HCT116 (cell line): ENCODE measurements around the gene NKTR. TPM values are rescaled to one million over a fixed set of nuclear protein-coding genes. Genes with fewer than 3 reads are reported as not detected.

Experiments
- ATAC-seq: fragments of 200-7000 bp; cut with Tn5 transposase; 2 replicates; pipeline ENCODE4 v1.9.1; 2020; ENCODE audit warnings: mild to moderate bottlenecking, moderate library complexity
- BruUV-seq: library from RNA; stranded (reverse); fragments of 400-500 nt; replicated peaks from 2 replicates; lab custom pipeline; 2021; lab: Mats Ljungman, UMichigan
- CTCF ChIA-PET: fragments of 300-600 bp; sonication (Branson Sonifier 250); formaldehyde crosslinking; loops from one replicate; lab custom pipeline; 2021; ENCODE audit warnings: antibody characterized with exemption; lab: Charles Lee
- POLR2A ChIA-PET: fragments of 300-600, 350-600 bp; sonication (Branson Sonifier 250); formaldehyde crosslinking; loops from one replicate; lab custom pipeline; 2021; ENCODE audit warnings: antibody characterized with exemption; lab: Charles Lee
- RAD21 ChIA-PET, 2 experiments: fragments of 300-600 bp; sonication (Branson Sonifier 250); formaldehyde crosslinking; loops; one replicate each; lab custom pipeline; 2023; ENCODE audit warnings: low total read pairs in 2 of 2; ENCODE audit not compliant: uncharacterized antibody in 2 of 2, unreplicated experiment in 2 of 2, low non-redundant PET in 1 of 2; lab: Charles Lee
- DNase-seq: peaks from one replicate; pipeline ENCODE4 v3.0.0-alpha.2; 2010; ENCODE audit warnings: low read depth, low spot score
- H2AFZ ChIP-seq: fragments of 200-600 bp; shearing (Covaris generic), sonication (generic); 2 replicates; pipeline ENCODE4 v1.6.1; 2017; ENCODE audit warnings: low read depth, mixed run types, mixed read lengths, antibody characterized with exemption, low read length; ENCODE audit not compliant: poor library complexity, severe bottlenecking
- H3K27ac ChIP-seq: 2 replicates; pipeline ENCODE4 v1.5.1; 2012; ENCODE audit warnings: low read depth, low read length
- H3K27me3 ChIP-seq: fragments of 200-600 bp; sonication (generic); 2 replicates; pipeline ENCODE4 v1.6.1; 2016; ENCODE audit warnings: mixed run types, low read length, mixed read lengths; ENCODE audit not compliant: insufficient read depth
- H3K36me3 ChIP-seq, 2 experiments: fragments of 200-500 bp in 1 of 2; fragments of 200-600 bp in 1 of 2; sonication (Bioruptor generic) in 1 of 2; sonication (generic) in 1 of 2; 2 replicates each; pipeline versions ENCODE4 v1.5.1 to v1.6.1; 2014 to 2016; ENCODE audit warnings: low read length in 2 of 2, inconsistent platforms in 1 of 2, mixed read lengths in 1 of 2, mixed run types in 1 of 2; ENCODE audit not compliant: insufficient read depth in 2 of 2, control insufficient read depth in 1 of 2
- H3K4me1 ChIP-seq, 2 experiments: fragments of 200-600 bp in 1 of 2; sonication (generic) in 1 of 2; 2 replicates each; pipeline versions ENCODE4 v1.5.1 to v1.6.1; 2012 to 2017; ENCODE audit warnings: low read length in 2 of 2, inconsistent platforms in 1 of 2, mild to moderate bottlenecking in 1 of 2, mixed read lengths in 1 of 2, mixed run types in 1 of 2, moderate library complexity in 1 of 2; ENCODE audit not compliant: insufficient read depth in 2 of 2, control insufficient read depth in 1 of 2
- H3K4me2 ChIP-seq: fragments of 200-600 bp; sonication (generic); 2 replicates; pipeline ENCODE4 v1.6.1; 2017; ENCODE audit warnings: mixed run types, low read length, mixed read lengths
- H3K4me3 ChIP-seq, 2 experiments: fragments of 200-600 bp in 1 of 2; sonication (generic) in 1 of 2; replicated peaks in 1 of 2; 2 replicates each; pipeline ENCODE4 v1.5.1; 2011 to 2016; ENCODE audit warnings: low read length in 2 of 2, control low read depth in 1 of 2, low read depth in 1 of 2, mild to moderate bottlenecking in 1 of 2, mixed read lengths in 1 of 2, mixed run types in 1 of 2
- H3K79me2 ChIP-seq: fragments of 200-600 bp; sonication (generic); 2 replicates; pipeline ENCODE4 v1.6.1; 2017; ENCODE audit warnings: mild to moderate bottlenecking, mixed run types, low read length, moderate library complexity, mixed read lengths; ENCODE audit not compliant: insufficient read depth
- H3K9ac ChIP-seq: fragments of 200-600 bp; sonication (generic); 2 replicates; pipeline ENCODE4 v1.6.1; 2016; ENCODE audit warnings: low read length, mixed read lengths
- H3K9me2 ChIP-seq: fragments of 200-600 bp; sonication (generic), shearing (Covaris generic); 2 replicates; pipeline ENCODE4 v1.6.1; 2017; ENCODE audit warnings: mixed run types, mild to moderate bottlenecking, moderate library complexity; ENCODE audit not compliant: insufficient read depth
- H3K9me3 ChIP-seq, 2 experiments: fragments of 200-500 bp in 1 of 2; fragments of 200-600 bp in 1 of 2; sonication (Bioruptor generic) in 1 of 2; sonication (generic) in 1 of 2; 2 replicates each; pipeline ENCODE4 v1.6.1; 2014 to 2017; ENCODE audit warnings: low read length in 2 of 2, mixed read lengths in 2 of 2, inconsistent platforms in 1 of 2, low read depth in 1 of 2, mild to moderate bottlenecking in 1 of 2, mixed run types in 1 of 2, moderate library complexity in 1 of 2; ENCODE audit not compliant: control insufficient read depth in 1 of 2, insufficient read depth in 1 of 2
- H4K20me1 ChIP-seq: fragments of 200-600 bp; sonication (generic), shearing (Covaris generic); 2 replicates; pipeline ENCODE4 v1.6.1; 2017; ENCODE audit warnings: mixed run types, mild to moderate bottlenecking, moderate library complexity; ENCODE audit not compliant: insufficient read depth
- MAX ChIP-seq: IDR thresholded peaks from 2 replicates; pipeline ENCODE4 v1.6.1; 2012
- intact Hi-C: fragments of 100-400 bp; cut with micrococcal nuclease; formaldehyde crosslinking; loops from 2 replicates; pipeline ENCODE4 v1.10.0; 2022
- total RNA-seq: library from RNA; stranded (reverse); gene quantifications from one replicate; pipeline ENCODE4 v1.2.1, GENCODE V29; 2021; ENCODE audit not compliant: unreplicated experiment

NKTR gene
- total RNA-seq, 1 experiment from 2014 or later, result 59.7 TPM

GRCh38 chr3:42697289-42698051 is 97.0 kb downstream of the NKTR start:
- H3K4me1 ChIP-seq, result peaks cover 0 to 3% of the 10 kb centered on the region in 2 experiments; a peak in 1 of 4 replicates
- no peaks in the 10 kb centered on the region for H3K9me2 ChIP-seq
- no peak overlapping the region for H3K27ac ChIP-seq
- ATAC-seq, result no peak
- no peaks in the 10 kb centered on the region for H3K9me3 ChIP-seq
- no peak for DNase-seq
- BruUV-seq, result no TSS peak
- no peaks in the 10 kb centered on the region for H4K20me1 ChIP-seq
- no peak for TF ChIP-seq MAX
- no peak overlapping the region for H2AFZ ChIP-seq
- ChIA-PET POLR2A (no interaction called here), RAD21 (no interaction called here), CTCF (no interaction called here)
- 0 out of 2 replicates have a peak, but pooled peaks cover 3% of the 10 kb centered on the region for H3K27me3 ChIP-seq
- H3K4me3 ChIP-seq, result no peak overlapping the region
- no peak overlapping the region for H3K4me2 ChIP-seq
- H3K79me2 ChIP-seq, result no peaks in the 10 kb centered on the region
- H3K36me3 ChIP-seq, result no peaks in the 10 kb centered on the region
- no peak overlapping the region for H3K9ac ChIP-seq
- intact Hi-C loops, result no loop called here

Other genes with a start within 250 kb of the NKTR start
- gene LYZL4, start 190.1 kb upstream of the NKTR start, total RNA-seq, result not detected
- gene VIPR1, start 98.0 kb upstream of the NKTR start, total RNA-seq, result 9.6 TPM
- 43.4 TPM for gene SEC22C, start 18.7 kb upstream of the NKTR start, total RNA-seq
- gene SS18L2, start 9.8 kb upstream of the NKTR start, total RNA-seq, result 33.0 TPM
- 6.3 TPM for gene ZBTB47, start 53.0 kb downstream of the NKTR start, total RNA-seq
- not detected for gene KLHL40, start 84.9 kb downstream of the NKTR start, total RNA-seq
- gene HHATL, start 102.1 kb downstream of the NKTR start, total RNA-seq, result 0.52 TPM
- gene CCDC13, start 172.6 kb downstream of the NKTR start, total RNA-seq, result 2.3 TPM
- gene HIGD1A, start 203.8 kb downstream of the NKTR start, total RNA-seq, result 71.2 TPM
- 0.76 TPM for gene ACKR2, start 208.8 kb downstream of the NKTR start, total RNA-seq